NCI-H1092 (cell line): Measurements from ENCODE around the gene FKBP3.
"Not testable (repeated sequence)": the region's sequence is repeated elsewhere in the genome, so short reads cannot be mapped to it uniquely, and the experiment has no call there.

ENCODE experiments used
- DNase-seq: peaks from one replicate; lab custom pipeline; 2025; lab: John Stamatoyannopoulos, UW

The FKBP3 gene

GRCh38 chr14:45112896-45113781 is 21.1 kb downstream of the FKBP3 start:
- no peak for DNase-seq

DNA sequence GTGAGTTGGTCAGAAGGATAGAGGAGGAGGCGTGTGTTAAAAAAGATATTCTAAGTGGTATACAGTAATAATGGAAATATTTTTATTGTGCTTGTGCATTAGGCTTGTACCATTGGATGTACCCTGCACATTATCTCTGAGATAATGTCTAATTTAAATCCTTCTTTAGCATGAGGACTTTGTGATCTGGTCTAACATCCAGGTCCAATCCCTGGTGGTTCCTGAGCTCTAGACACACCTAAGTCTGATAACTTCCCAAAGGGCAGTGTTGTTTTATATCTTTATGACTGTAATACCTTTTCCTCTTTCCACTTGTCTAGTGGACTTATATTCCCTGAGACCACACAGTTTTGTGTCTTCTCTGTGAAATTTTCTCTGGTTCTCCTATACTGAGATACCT is 29.7 kb downstream of the FKBP3 start:
- DNase-seq = no peak

DNA sequence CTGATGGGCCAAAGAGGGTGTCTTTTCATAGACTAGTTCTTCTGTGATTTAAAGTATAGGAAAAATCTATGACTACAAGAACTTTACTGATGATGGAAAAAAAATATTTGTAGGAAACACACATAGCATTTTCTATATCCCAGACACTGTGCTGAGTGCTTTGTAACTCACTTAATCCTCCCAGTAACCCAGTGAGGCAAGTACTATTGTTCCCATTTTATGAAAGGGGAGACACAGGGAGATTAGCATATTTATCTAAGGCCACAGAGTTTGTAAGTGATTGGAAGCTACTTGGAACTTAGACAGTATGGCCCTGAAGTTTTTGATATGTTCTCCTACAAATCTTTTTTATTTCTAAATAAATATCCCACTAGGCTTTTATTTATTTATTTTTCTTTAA is 30.5 kb downstream of the FKBP3 start:
- no peak for DNase-seq

DNA sequence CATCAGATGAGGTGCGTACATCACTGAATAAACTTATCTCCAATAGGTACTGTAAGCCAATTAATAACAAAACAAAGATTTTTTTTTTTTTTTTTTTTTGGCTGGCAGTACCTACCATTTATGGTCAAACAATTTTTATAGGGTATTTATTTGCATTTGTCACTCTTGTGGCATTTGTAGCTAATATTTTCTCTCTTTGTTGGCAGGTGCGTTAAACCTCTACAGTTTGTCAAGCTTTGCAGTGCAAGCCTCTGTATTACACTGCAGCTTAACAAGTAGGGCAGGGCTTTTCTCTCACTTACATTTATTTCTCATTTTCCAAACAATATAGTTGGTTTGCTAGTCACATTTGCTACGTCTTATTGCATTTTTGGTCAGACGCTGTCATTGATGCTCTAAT is 38.1 kb downstream of the FKBP3 start:
- DNase-seq = no peak

- DNase-seq = no peak
These were observed 39.1 kb downstream of the FKBP3 start for GRCh38 chr14:45095143-45095542.

GRCh38 chr14:45094275-45094674 is 40.0 kb downstream of the FKBP3 start:
- DNase-seq = no peak

- no peak for DNase-seq
These were observed 42.6 kb downstream of the FKBP3 start for GRCh38 chr14:45091710-45092109.

GRCh38 chr14:45089813-45090212 is 44.5 kb downstream of the FKBP3 start:
- no peak for DNase-seq

- DNase-seq = no peak
These were observed 49.3 kb downstream of the FKBP3 start for GRCh38 chr14:45084946-45085346.

DNA sequence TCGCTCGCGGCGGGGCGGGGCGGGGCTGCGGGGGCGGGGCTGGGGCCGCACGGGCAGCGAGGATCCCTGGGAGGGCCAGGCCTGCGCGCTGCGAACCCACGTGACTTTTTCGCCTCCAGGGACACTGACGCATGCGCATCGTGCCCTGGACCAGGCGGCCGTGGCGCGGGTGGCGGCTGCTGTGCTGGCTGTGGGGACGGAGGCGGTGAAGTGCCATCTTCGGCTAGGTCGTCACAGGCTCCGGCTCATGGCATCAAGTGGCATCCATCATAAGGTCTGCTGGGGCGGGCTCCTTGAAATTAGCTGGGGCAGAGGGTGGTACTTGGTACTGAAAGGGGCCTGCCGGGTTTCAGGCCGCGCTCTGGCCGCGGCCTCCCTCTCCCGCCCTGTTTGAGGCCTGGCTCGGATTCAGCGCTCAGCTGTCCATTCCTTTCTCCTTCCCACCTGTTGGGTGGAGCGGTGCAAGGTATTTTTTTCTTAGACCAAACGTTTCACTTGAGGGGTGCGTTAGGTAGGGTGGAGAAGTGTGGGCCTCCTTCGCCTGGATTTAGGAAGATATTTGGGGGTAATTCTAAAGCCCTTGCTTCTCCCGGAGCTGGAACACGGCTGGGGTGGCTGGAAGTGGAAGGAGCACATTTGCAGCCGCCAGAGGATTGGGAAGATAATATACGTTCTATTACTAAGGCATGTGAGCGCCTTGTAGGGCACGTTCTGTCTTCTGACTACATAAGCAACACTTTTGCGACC is 50.1 kb downstream of the FKBP3 start, which contains the start of gene PRPF39:
TSS of gene PRPF39 (plus strand) at position 141 of the 747 bp plus-strand sequence. CDS start 11,124 bp downstream, outside the sequence.
- peak; percentile 94 for DNase-seq

- no peak for DNase-seq
These were observed 50.7 kb downstream of the FKBP3 start for GRCh38 chr14:45083617-45083975.

DNA sequence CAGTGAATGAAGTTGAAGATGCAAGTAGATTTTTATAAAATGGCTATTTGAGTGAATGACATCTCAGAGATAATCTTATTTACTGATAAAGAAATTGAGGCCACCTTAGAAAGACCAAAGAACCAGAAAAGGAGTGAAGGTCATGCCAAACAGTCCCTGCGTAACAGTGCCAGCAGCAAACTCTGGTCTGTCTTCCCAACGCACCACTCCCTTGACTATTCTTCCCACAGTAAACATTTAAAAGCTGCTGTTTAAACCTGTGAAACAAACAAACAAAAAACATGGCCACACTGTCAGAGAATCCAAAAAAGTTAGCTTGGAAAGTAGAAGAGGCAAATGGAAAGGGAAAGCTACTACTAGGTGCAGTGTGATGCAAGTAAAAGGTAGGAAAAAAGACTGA is 51.9 kb downstream of the FKBP3 start:
- no peak for DNase-seq

DNA sequence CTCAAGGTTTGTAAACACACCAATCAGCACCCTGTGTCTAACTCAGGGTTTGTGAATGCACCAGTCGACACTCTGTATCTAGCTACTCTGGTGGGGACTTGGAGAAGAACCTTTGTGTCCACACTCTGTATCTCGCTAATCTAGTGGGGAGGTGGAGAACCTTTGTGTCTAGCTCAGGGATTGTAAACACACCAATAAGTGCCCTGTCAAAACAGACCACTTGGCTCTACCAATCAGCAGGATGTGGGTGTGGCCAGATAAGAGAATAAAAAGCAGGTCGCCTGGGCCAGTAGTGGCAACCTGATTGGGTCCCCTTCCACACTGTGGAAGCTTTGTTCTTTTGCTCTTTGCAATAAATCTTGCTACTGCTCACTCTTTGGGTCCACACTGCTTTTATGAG is 53.2 kb downstream of the FKBP3 start:
- DNase-seq = not testable (repeated sequence)

DNA sequence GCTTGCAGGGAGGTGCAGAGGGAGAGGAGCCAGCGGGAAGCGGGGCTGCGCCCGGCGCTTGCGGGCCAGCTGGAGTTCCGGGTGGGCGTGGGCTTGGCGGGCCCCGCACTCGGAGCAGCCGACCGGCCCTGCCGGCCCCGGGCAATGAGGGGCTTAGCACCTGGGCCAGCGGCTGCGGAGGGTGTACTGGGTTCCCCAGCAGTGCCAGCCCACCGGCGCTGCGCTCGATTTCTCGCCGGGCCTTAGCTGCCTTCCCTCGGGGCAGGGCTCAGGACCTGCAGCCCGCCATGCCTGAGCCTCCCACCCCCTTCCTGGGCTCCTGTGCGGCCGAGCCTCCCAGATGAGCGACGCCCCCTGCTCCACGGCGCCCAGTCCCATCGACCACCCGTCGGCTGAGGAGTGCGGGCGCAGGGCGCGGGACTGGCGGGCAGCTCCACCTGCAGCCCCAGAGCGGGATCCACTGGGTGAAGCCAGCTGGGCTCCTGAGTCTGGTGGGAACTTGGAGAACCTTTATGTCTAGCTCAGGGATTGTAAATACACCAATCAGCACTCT is 53.8 kb downstream of the FKBP3 start:
- not testable (repeated sequence) for DNase-seq

GRCh38 chr14:45078323-45078722 is 56.0 kb downstream of the FKBP3 start:
- no peak for DNase-seq

DNA sequence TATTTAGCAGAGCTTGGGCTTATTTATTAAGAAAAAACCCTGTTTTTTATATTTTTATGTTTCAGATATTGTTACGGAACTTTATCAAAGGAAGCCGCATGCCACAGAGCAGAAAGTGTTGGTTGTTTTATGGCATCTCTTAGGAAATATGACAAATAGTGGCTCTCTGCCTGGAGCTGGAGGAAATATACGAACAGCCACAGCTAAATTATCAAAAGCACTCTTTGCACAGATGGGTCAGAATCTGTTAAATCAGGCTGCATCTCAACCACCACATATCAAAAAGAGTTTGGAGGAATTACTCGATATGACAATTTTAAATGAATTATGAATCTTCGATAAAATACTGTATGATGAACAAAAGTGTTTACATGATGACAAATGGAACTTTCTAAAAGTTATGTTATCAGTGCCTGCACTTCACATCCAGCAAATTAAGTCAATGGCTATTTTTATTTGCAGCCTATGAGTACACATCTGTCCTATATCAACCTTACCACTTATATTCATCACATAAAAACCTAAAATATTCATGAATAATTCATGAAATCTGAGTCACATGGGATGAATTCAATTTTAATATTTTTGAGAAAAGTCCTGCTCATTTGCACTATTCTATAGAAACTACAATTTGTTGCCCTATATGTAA is 60.9 kb downstream of the FKBP3 start:
- no peak for DNase-seq

DNA sequence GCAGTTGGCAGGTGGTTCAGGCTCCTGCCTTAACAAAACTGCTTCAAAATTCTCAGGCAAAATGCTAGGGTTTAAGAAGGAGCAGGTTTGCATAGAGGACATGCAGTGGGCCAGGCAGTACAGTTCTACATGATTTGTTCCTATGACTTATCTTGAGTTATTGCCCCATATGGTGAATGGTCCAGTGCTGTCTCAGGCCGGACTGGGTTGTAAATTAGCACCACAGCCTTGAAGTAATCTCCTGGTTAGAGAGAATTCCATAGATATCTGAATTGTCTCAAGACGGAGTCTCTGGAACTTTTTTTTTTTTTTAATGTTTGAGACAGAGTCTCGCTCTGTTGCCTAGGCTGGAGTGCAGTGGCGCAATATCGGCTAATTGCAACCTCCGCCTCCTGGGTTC is 62.2 kb downstream of the FKBP3 start:
- no peak for DNase-seq

GRCh38 chr14:45070215-45070614 is 64.1 kb downstream of the FKBP3 start:
- DNase-seq = no peak

DNA sequence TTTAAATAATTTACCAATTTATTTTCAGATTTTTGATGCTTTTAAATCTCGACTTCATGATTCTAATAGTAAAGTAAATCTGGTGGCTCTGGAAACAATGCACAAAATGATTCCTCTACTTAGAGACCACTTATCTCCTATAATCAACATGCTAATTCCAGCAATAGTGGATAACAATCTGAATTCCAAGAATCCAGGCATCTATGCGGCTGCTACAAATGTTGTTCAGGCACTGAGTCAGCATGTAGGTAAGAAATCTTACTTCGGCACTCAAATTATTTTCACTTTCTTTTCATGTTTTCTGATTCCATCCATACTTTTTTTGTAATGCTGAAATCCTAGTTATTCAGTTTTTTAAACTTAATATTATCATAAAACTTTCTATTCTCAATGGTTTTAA is 65.9 kb downstream of the FKBP3 start:
- no peak for DNase-seq

DNA sequence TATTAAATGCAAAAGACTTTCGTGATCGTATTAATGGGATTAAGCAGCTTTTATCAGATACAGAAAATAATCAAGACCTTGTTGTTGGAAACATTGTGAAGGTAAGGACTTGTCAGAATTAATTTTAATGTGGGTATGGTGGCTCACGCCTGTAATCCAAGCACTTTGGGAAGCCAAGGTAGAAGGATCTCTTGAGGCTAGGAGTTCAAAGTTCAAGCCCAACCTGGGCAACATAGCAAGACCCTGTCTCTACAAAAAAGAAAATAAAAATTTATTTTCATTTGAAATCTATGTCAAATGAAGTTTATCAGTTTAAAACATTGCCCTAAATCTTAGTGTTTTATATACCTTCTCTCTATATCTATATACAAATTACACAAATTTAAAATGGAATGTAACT is 67.6 kb downstream of the FKBP3 start:
- DNase-seq = no peak

DNA sequence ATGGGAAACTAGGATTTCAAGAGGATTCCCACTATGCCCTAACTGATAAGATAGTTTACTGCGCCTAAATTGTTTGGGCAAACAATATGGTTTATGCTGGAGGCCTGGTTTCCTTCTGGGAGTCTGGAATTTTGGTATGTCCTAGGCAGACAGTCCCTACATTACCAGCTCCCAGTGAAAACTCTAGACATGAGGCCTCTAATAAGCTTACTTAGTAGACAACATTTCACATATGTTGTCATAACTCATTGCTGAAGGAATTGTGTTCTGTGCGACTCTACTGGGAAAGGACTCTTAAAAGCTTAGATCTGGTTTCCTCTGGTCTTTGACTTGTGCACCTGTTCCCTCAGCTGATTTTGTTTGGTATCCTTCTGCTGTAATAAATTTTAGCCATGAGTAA is 68.3 kb downstream of the FKBP3 start:
- DNase-seq = no peak
